ENCODE measurements around the gene ENOPH1.

The ENOPH1 gene

GRCh38 chr4:82493721-82494425 is 63.5 kb downstream of the ENOPH1 start:
- TF ChIP-seq SUZ12 (IDR thresholded peaks at IDR 0.05): no peak
- no peak for TF ChIP-seq ZNF384 (IDR thresholded peaks at IDR 0.05)
- no peak for TF ChIP-seq HDGF (IDR thresholded peaks at IDR 0.05; ENCODE audit: borderline replicate concordance)
- no peak for TF ChIP-seq NFRKB (IDR thresholded peaks at IDR 0.05)
- TF ChIP-seq FOXK2 (IDR thresholded peaks at IDR 0.05): no peak
- no peak for TF ChIP-seq L3MBTL2 (conservative IDR thresholded peaks at IDR 0.05)
- ChIA-PET POLR2A (no interaction called here), CTCF (interaction anchor here (0.6 kb wide), 1 partner anchor 763 kb away, joined by 3 read pairs; no protein-coding TSS in a partner anchor)
- no peak for DNase-seq (ENCODE audit: extremely low spot score)

- TF ChIP-seq ARNT (IDR thresholded peaks at IDR 0.05) (no peak), BHLHE40 (IDR thresholded peaks at IDR 0.05; ENCODE audit: borderline replicate concordance) (no peak), FOXA1 (IDR thresholded peaks at IDR 0.05) (no peak), TARDBP (IDR thresholded peaks at IDR 0.05) (no peak), LEF1 (IDR thresholded peaks at IDR 0.05; ENCODE audit: borderline replicate concordance) (no peak), FOXM1 (IDR thresholded peaks at IDR 0.05; ENCODE audit: borderline replicate concordance) (no peak), ELF4 (IDR thresholded peaks at IDR 0.05) (no peak), NFRKB (IDR thresholded peaks at IDR 0.05) (no peak), SP1 (IDR thresholded peaks at IDR 0.05) (no peak), L3MBTL2 (conservative IDR thresholded peaks at IDR 0.05) (no peak), CTBP1 (IDR thresholded peaks at IDR 0.05; ENCODE audit: borderline replicate concordance) (no peak), PKNOX1 (IDR thresholded peaks at IDR 0.05) (no peak), HDGF (IDR thresholded peaks at IDR 0.05; ENCODE audit: borderline replicate concordance) (no peak), ZNF384 (IDR thresholded peaks at IDR 0.05) (no peak), FOXK2 (IDR thresholded peaks at IDR 0.05) (no peak), SUZ12 (IDR thresholded peaks at IDR 0.05) (no peak)
- ChIA-PET CTCF (interaction anchor here (0.6 kb wide), 1 partner anchor 247 kb away, joined by 3 read pairs; no protein-coding TSS in a partner anchor), POLR2A (no interaction called here)
- no peak for DNase-seq (ENCODE audit: extremely low spot score)
Measured at GRCh38 chr4:82495666-82496065, 65.3 kb downstream of the ENOPH1 start.

GRCh38 chr4:82496349-82496748 is 66.0 kb downstream of the ENOPH1 start:
- no peak for DNase-seq (ENCODE audit: extremely low spot score)
- ChIA-PET CTCF (no interaction called here), POLR2A (no interaction called here)
- TF ChIP-seq TARDBP (IDR thresholded peaks at IDR 0.05): no peak
- TF ChIP-seq SP1 (IDR thresholded peaks at IDR 0.05): no peak
- no peak for TF ChIP-seq CTBP1 (IDR thresholded peaks at IDR 0.05; ENCODE audit: borderline replicate concordance)
- no peak for TF ChIP-seq FOXM1 (IDR thresholded peaks at IDR 0.05; ENCODE audit: borderline replicate concordance)
- TF ChIP-seq NFRKB (IDR thresholded peaks at IDR 0.05): no peak
- no peak for TF ChIP-seq BHLHE40 (IDR thresholded peaks at IDR 0.05; ENCODE audit: borderline replicate concordance)
- TF ChIP-seq PKNOX1 (IDR thresholded peaks at IDR 0.05): no peak
- no peak for TF ChIP-seq ZNF384 (IDR thresholded peaks at IDR 0.05)
- TF ChIP-seq HDGF (IDR thresholded peaks at IDR 0.05; ENCODE audit: borderline replicate concordance): no peak
- no peak for TF ChIP-seq FOXK2 (IDR thresholded peaks at IDR 0.05)
- TF ChIP-seq L3MBTL2 (conservative IDR thresholded peaks at IDR 0.05): no peak
- no peak for TF ChIP-seq ELF4 (IDR thresholded peaks at IDR 0.05)
- no peak for TF ChIP-seq SUZ12 (IDR thresholded peaks at IDR 0.05)
- no peak for TF ChIP-seq LEF1 (IDR thresholded peaks at IDR 0.05; ENCODE audit: borderline replicate concordance)
- TF ChIP-seq FOXA1 (IDR thresholded peaks at IDR 0.05): no peak
- TF ChIP-seq ARNT (IDR thresholded peaks at IDR 0.05): no peak

GRCh38 chr4:82499738-82500434 is 69.5 kb downstream of the ENOPH1 start:
- no peak for DNase-seq (ENCODE audit: extremely low spot score)
- POLR2A ChIA-PET: interaction anchor here (0.7 kb wide), 1 partner anchor 610 kb away, joined by 3 read pairs; no protein-coding TSS in a partner anchor

GRCh38 chr4:82500435-82501153 is 70.2 kb downstream of the ENOPH1 start:
- ChIA-PET CTCF (interaction anchor here (1.7 kb wide), 1 partner anchor 249 kb away, joined by 3 read pairs; no protein-coding TSS in a partner anchor), POLR2A (interaction anchor here (0.7 kb wide), 1 partner anchor 610 kb away, joined by 3 read pairs; no protein-coding TSS in a partner anchor)

More at GRCh38 chr4:82499738-82500434, 69.5 kb downstream of the ENOPH1 start:
- CTCF ChIA-PET: interaction anchor here (1.7 kb wide), 1 partner anchor 249 kb away, joined by 3 read pairs; no protein-coding TSS in a partner anchor
- no peak for TF ChIP-seq L3MBTL2 (conservative IDR thresholded peaks at IDR 0.05)
- no peak for TF ChIP-seq HDGF (IDR thresholded peaks at IDR 0.05; ENCODE audit: borderline replicate concordance)
- TF ChIP-seq ZNF384 (IDR thresholded peaks at IDR 0.05): no peak

GRCh38 chr4:82501154-82501442 is 70.7 kb downstream of the ENOPH1 start:
- DNase-seq (ENCODE audit: extremely low spot score): no peak
- TF ChIP-seq FOXK2 (IDR thresholded peaks at IDR 0.05) (no peak), ARNT (IDR thresholded peaks at IDR 0.05) (no peak), NFRKB (IDR thresholded peaks at IDR 0.05) (no peak), ZNF384 (IDR thresholded peaks at IDR 0.05) (no peak), SUZ12 (IDR thresholded peaks at IDR 0.05) (no peak), FOXM1 (IDR thresholded peaks at IDR 0.05; ENCODE audit: borderline replicate concordance) (no peak), LEF1 (IDR thresholded peaks at IDR 0.05; ENCODE audit: borderline replicate concordance) (no peak), SP1 (IDR thresholded peaks at IDR 0.05) (no peak), L3MBTL2 (conservative IDR thresholded peaks at IDR 0.05) (no peak), BHLHE40 (IDR thresholded peaks at IDR 0.05; ENCODE audit: borderline replicate concordance) (no peak), ELF4 (IDR thresholded peaks at IDR 0.05) (no peak), TARDBP (IDR thresholded peaks at IDR 0.05) (no peak), PKNOX1 (IDR thresholded peaks at IDR 0.05) (no peak), HDGF (IDR thresholded peaks at IDR 0.05; ENCODE audit: borderline replicate concordance) (no peak), FOXA1 (IDR thresholded peaks at IDR 0.05) (no peak)
- ChIA-PET CTCF (interaction anchor here (0.5 to 1.7 kb wide), 2 partner anchors 35 to 248 kb away, joined by 3 to 4 read pairs; no protein-coding TSS in a partner anchor), POLR2A (no interaction called here)

More at GRCh38 chr4:82500435-82501153, 70.2 kb downstream of the ENOPH1 start:
- TF ChIP-seq FOXM1 (IDR thresholded peaks at IDR 0.05; ENCODE audit: borderline replicate concordance): no peak
- no peak for TF ChIP-seq ZNF384 (IDR thresholded peaks at IDR 0.05)
- DNase-seq (ENCODE audit: extremely low spot score): no peak

Measured in HEK293T (cell line).